Small intestine (tissue), 16 donors: ENCODE data around the gene CGB1. TPM values are rescaled to one million over a fixed set of nuclear protein-coding genes. Genes with fewer than 3 reads are reported as not detected.
A peak's percentile ranks its signal among the peaks of the same experiment; 100 is the strongest.
"Not testable (repeated sequence)": the region's sequence is repeated elsewhere in the genome, so short reads cannot be mapped to it uniquely, and the experiment has no call there.

Source experiments
- DNase-seq, 2 donors: peaks; one replicate each; pipeline versions ENCODE4 v3.0.0 to v3.0.0-alpha.2; 2013
- FAIRE-seq: peaks from 2 replicates; lab custom pipeline; 2012; peaks lifted over from hg19 to GRCh38; lab: Jason Lieb, UNC
- H3K27ac ChIP-seq, 3 donors: one replicate each; pipeline ENCODE4 v1.5.1; 2013; ENCODE audit warnings: low read length in 2 of 3, mild to moderate bottlenecking in 2 of 3, control low read depth in 1 of 3, inconsistent platforms in 1 of 3, low read depth in 1 of 3, moderate library complexity in 1 of 3
- H3K27me3 ChIP-seq, 3 donors: one replicate each; pipeline ENCODE4 v1.6.1; 2013; ENCODE audit warnings: low read length in 3 of 3, inconsistent platforms in 1 of 3; ENCODE audit not compliant: control insufficient read depth in 3 of 3, insufficient read depth in 3 of 3
- H3K36me3 ChIP-seq, 3 donors: one replicate each; pipeline ENCODE4 v1.6.1; 2013; ENCODE audit warnings: low read length in 3 of 3, inconsistent platforms in 1 of 3, low read depth in 1 of 3, mild to moderate bottlenecking in 1 of 3, moderate library complexity in 1 of 3; ENCODE audit not compliant: control insufficient read depth in 3 of 3, insufficient read depth in 2 of 3
- H3K4me1 ChIP-seq, 3 donors: one replicate each; pipeline ENCODE4 v1.6.1; 2013; ENCODE audit warnings: low read length in 2 of 3, inconsistent platforms in 1 of 3, low read depth in 1 of 3, mild to moderate bottlenecking in 1 of 3, moderate library complexity in 1 of 3; ENCODE audit not compliant: control insufficient read depth in 3 of 3, insufficient read depth in 2 of 3
- H3K4me3 ChIP-seq, 3 donors: one replicate each; pipeline ENCODE4 v1.5.1; 2013; ENCODE audit warnings: low read length in 3 of 3, control low read depth in 1 of 3, inconsistent platforms in 1 of 3, low read depth in 1 of 3, mild to moderate bottlenecking in 1 of 3, moderate library complexity in 1 of 3
- H3K9me3 ChIP-seq, 2 donors: one replicate each; pipeline ENCODE4 v1.6.1; 2013; ENCODE audit warnings: low read depth in 1 of 2, low read length in 1 of 2; ENCODE audit not compliant: control insufficient read depth in 2 of 2, insufficient read depth in 1 of 2
- WGBS, 3 donors: extraction: QIAGEN DNeasy Blood & Tissue Kit; methylation state at CpG; one replicate each; pipeline ENCODE4 v1.1.7; 2013; 5-methylcytosine and 5-hydroxymethylcytosine counted together
- long read RNA-seq, 10 donors: transcript quantifications; one replicate each; lab custom pipeline, GENCODE V29; 2026
- polyA plus RNA-seq, 4 donors: library from polyadenylated mRNA; stranded (reverse) in 3 of 4; unstranded in 1 of 4; fragments of 200-250 nt in 3 of 4; fragments of 120-200 nt in 1 of 4; gene quantifications; one replicate each; pipeline versions ENCODE4 v1.2.1 to v1.2.3, GENCODE V29; 2013
- donor health status: healthy with polysubstance abuse.
- donor health status: control.
- donor health status: control.
- donor health status: Bipolar disorder and iron deficiency.
- donor health status: healthy.

Gene CGB1
- polyA plus RNA-seq, result not detected
- long read RNA-seq, donor 1, result 0 reads
- long read RNA-seq, donor 2, result 0 reads
- long read RNA-seq, donor 3, result 0 reads
- long read RNA-seq, donor 4, result 0 reads
- long read RNA-seq, donor 5, result 0 reads
- long read RNA-seq, donor 6, result 0 reads
- long read RNA-seq, donor 7, result 0 reads
- long read RNA-seq, donor 8, result 0 reads
- long read RNA-seq, donor 9, result 0 reads
- long read RNA-seq, donor 10, result 0 reads

DNA sequence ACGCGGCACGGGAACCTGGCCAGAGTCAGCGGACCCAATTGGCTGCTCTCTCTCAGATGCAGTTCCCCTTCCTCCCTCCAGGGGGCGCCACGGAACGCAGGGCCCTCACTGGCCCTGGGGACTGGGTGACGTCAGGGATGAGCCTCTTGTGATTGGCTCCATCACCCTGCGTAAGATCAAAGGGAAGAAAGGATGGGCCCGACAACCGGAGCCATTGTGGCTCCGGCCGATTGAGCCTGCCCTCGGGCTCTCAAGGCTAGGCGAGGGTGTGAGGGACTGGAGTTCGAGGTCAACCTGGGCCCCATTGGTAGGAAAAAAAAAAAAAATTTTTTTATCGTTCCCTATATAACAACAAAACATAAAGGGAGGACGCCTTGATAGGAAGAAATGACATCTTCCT is at the start of gene CGB1:
Gene CGB1, minus strand, starts transcription at position 81 of the 400 bp plus-strand sequence. CDS start 184 bp downstream, outside the sequence.
- not testable (repeated sequence) for H3K4me1 ChIP-seq, FAIRE-seq, H3K4me3 ChIP-seq, H3K9me3 ChIP-seq, H3K27ac ChIP-seq, H3K27me3 ChIP-seq, H3K36me3 ChIP-seq, DNase-seq
- WGBS, 3 donors, result 50 to 53% (median 53%) methylated on average over 16 to 18 of the region's 18 CpGs

DNA sequence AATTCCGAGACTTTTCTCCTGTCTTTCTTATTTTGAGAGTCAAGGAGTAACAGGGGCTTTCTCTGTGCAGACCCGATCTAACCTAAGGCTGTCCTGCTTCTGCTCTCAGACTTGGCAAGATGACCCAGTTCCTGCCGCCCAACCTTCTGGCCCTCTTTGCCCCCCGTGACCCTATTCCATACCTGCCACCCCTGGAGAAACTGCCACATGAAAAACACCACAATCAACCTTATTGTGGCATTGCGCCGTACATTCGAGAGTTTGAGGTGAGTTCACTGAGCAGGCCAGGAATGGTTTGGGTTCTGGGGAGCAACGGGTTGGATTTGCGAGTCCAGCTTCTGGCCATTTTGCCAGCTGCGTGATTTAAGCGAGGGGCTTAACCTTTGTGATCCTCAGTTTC is 49.6 kb upstream of the CGB1 start:
- no peak overlapping the region for H3K27ac ChIP-seq
- peaks cover 8 to 39% (median 10%) of the 10 kb centered on the region in 3 donors for H3K36me3 ChIP-seq
- H3K9me3 ChIP-seq, result no peaks in the 10 kb centered on the region
- 6 to 42% (median 17%) methylated on average over 11 of the region's 11 CpGs for WGBS, 3 donors
- H3K4me1 ChIP-seq, result peaks cover 0 to 11% (median 0%) of the 10 kb centered on the region in 3 donors
- DNase-seq (no peak), FAIRE-seq (no peak)
- peak overlapping the region; percentile 70 to 89 (median 82) for H3K4me3 ChIP-seq
- peaks cover 0 to 3% (median 0%) of the 10 kb centered on the region in 3 donors for H3K27me3 ChIP-seq

DNA sequence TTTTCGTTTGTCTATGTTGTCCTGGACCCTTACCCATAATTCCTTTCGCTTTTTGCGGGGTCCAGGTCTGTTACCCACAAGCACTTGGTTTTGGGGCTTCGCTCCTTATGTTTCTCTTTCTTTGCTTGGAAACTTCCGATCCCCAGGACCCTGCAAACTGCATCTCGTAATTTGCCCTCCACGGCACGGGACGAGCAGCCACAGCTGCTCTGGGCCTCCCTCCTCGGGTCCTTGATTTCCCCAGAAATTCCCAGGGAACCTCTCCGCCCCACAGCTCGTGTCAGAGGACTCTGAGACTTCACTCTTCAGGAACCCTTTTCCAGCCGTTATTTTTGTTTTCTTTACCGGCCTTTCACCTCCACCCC is 49.2 kb upstream of the CGB1 start:
- H3K27ac ChIP-seq, result peak overlapping the region in 2 of 3 donors; percentile 73 to 88
- peak overlapping the region; percentile 70 to 89 (median 82) for H3K4me3 ChIP-seq
- peaks cover 0 to 11% (median 0%) of the 10 kb centered on the region in 3 donors for H3K4me1 ChIP-seq
- H3K9me3 ChIP-seq, result no peaks in the 10 kb centered on the region
- FAIRE-seq (no peak), DNase-seq (no peak)
- peaks cover 7 to 34% (median 8%) of the 10 kb centered on the region in 3 donors for H3K36me3 ChIP-seq
- 0 to 1% (median 0%) methylated on average over 14 of the region's 14 CpGs for WGBS, 3 donors
- H3K27me3 ChIP-seq, result peaks cover 0 to 5% (median 0%) of the 10 kb centered on the region in 3 donors

DNA sequence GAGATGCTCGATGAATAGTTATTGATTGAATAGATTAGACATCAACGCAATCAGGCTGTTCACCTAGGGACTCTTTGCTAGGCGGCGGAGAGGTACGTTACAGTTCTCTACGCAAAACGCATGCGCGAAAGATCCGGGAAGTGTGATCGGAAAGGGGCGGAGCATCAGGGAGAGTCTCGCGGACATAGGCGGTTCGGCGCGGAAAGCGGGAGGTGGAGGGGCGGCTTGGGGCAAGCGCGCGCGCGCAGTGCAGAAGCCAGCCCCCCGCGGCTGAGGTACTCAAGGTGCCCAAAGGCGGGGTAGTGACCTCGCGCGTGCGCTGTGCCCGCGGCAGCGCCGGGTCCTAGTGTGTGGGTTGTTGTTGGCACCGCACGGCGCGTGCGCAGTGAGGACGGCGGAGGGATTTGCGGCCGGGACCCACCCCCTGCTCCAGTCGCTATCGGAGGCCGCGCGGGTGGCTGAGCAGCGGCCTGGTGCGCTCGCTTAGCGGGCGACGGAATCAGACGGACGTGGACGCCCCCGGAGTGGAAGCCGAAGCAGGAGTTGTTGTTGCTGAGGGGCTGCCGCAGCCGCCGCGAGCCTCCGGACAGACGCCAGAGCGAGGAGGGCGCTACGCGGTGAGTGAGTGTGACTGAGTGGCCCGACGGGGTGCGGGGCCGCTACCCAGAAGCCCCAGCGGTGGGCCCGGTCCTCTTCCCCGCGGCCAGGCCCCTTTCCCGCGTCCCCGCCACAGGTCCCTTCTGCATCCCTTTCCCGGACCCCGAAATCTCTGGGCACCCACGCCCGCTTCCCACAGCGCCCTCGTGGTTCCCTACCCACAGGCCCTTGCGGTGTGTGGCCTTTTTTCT is 48.5 kb upstream of the CGB1 start, which contains the start of gene SNRNP70:
Gene SNRNP70, plus strand, starts transcription at position 432 of the 848 bp plus-strand sequence. CDS start 964 bp downstream, outside the sequence.
- Histone ChIP-seq H3K4me1 (peaks cover 0 to 11% (median 0%) of the 10 kb centered on the region in 3 donors), H3K36me3 (peaks cover 2 to 28% (median 2%) of the 10 kb centered on the region in 3 donors), H3K4me3 (peak within 1 kb of the TSS; percentile 70 to 89 (median 82)), H3K27me3 (peaks cover 0 to 5% (median 0%) of the 10 kb centered on the region in 3 donors), H3K27ac (peak within 1 kb of the TSS; percentile 69 to 88 (median 73)), H3K9me3 (no peaks in the 10 kb centered on the region)
- DNase-seq, result peak; percentile 99 to 100
- no peak for FAIRE-seq
- 0 to 1% (median 0%) methylated on average over 78 to 89 of the region's 89 CpGs for WGBS, 3 donors

DNA sequence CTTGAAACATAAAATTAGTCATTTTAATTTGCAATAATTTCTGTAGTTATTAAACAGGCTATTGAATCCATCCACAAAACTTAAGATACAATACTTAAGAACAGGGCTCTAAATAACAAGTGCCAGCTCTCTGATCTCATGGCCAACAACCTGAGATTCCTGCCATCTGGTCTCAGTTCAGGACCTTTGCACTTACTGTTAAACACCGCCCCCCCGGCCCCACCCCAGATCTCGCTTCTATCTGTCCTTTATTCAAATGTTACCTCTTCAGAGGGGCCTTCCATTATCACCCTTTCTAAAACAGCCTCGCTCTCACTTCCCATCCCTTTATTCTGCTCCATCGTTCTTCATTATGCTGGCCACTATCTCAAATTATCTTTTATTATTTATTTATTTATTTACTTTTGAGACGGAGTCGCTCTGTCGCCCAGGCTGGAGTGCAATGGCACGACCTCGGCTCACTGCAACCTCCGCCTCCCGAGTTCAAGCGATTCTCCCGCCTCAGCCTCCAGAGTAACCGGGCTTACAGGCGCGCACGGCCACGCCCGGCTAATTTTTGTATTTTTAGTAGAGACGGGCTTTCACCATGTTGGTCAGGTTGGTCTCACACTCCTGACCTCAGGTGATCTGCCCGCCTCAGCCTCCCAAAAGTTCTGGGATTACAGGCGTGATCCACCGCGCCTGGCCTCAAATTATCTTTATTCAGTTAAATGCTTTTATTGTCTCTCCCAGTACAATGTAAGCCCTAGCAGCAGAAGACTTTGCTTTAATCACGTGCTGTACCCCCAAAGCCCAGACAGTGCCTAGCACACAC is 47.7 kb upstream of the CGB1 start:
- peaks cover 0 to 11% (median 0%) of the 10 kb centered on the region in 3 donors for H3K4me1 ChIP-seq
- H3K4me3 ChIP-seq, result peak overlapping the region in 2 of 3 donors; percentile 70 to 82
- peaks cover 0 to 22% (median 2%) of the 10 kb centered on the region in 3 donors for H3K36me3 ChIP-seq
- no peaks in the 10 kb centered on the region for H3K9me3 ChIP-seq
- peak overlapping the region; percentile 67 to 88 (median 73) for H3K27ac ChIP-seq
- 17 to 53% (median 33%) methylated on average over 26 of the region's 26 CpGs for whole genome bisulfite sequencing, 3 donors
- FAIRE-seq, result no peak
- peak in 1 of 2 donors; percentile 70 for DNase-seq
- peaks cover 0 to 5% (median 0%) of the 10 kb centered on the region in 3 donors for H3K27me3 ChIP-seq

DNA sequence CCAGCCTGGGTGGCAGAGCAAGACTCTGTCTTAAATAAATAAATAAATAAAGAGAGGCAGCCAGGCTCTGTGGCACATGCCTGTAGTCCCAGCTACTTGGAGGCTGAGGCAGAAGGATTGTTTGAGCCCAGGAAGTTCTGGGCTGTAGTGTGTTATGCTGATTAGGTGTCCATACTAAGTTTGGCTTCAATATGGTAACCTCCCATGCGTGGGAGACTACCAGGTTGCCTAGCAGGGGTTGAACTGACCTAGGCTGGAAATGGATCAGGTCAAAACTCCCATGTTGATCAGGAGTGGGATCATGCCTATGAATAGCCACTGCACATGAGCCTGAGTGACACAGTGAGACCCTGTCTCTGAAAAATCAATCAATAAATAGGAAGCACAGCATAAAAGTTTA is 44.6 kb upstream of the CGB1 start:
- H3K4me3 ChIP-seq, result no peak overlapping the region
- H3K36me3 ChIP-seq, result peaks cover 0 to 1% (median 0%) of the 10 kb centered on the region in 3 donors
- DNase-seq (no peak), FAIRE-seq (no peak)
- no peak overlapping the region for H3K27ac ChIP-seq
- WGBS, 3 donors, result 80 to 100% (median 94%) methylated on average over 1 of the region's 1 CpG
- peaks cover 0 to under 1% (median 0%) of the 10 kb centered on the region in 3 donors for H3K4me1 ChIP-seq
- peaks cover 0 to 5% (median 0%) of the 10 kb centered on the region in 3 donors for H3K27me3 ChIP-seq
- H3K9me3 ChIP-seq, result no peaks in the 10 kb centered on the region

DNA sequence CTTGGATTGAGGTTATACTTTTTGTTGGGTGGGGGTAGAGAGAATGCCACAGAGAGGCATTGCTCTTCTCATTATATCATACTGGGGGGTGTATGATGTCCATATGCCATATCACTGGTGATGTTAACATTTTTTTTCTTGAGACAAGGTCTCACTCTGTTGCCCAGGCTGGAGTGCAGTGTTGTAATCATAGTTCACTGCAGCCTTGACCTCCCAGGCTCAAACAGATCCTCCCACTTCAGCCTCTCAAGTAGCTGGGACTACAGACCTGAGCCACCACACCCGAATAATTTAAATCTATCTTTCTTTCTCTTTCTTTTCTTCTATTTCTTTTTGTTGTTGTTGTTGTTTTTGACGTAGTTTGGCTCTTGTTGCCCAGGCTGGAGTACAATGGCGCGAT is 43.7 kb upstream of the CGB1 start:
- Histone ChIP-seq H3K36me3 (no peaks in the 10 kb centered on the region), H3K27ac (no peak overlapping the region), H3K9me3 (no peaks in the 10 kb centered on the region), H3K4me1 (no peaks in the 10 kb centered on the region), H3K4me3 (no peak overlapping the region), H3K27me3 (peaks cover 0 to 5% (median 0%) of the 10 kb centered on the region in 3 donors)
- 78 to 92% (median 88%) methylated on average over 4 of the region's 4 CpGs for WGBS, 3 donors
- no peak for FAIRE-seq
- DNase-seq, result no peak
